Body of pancreas (tissue), 4 donors: Measurements from ENCODE around the gene SLC1A4.
A peak's percentile ranks its signal among the peaks of the same experiment; 100 is the strongest.

Source experiments
- CTCF ChIP-seq, 7 experiments: fragments of 450-650 bp in 4 of 7; fragments of 200-600 bp in 3 of 7; sonication (generic) in 3 of 7; IDR thresholded peaks; one replicate each; pipeline ENCODE4 v1.5.1; 2016 to 2019; ENCODE audit warnings: antibody characterized with exemption in 7 of 7
- POLR2A ChIP-seq, 3 donors: fragments of 450-650 bp; IDR thresholded peaks; one replicate each; pipeline ENCODE4 v1.6.1; 2016; ENCODE audit warnings: antibody characterized with exemption in 3 of 3, mild to moderate bottlenecking in 2 of 3

GRCh38 chr2:65071499-65072180 lies 82.4 kb downstream of the SLC1A4 start:
- peak in 6 of 7 experiments; percentile 13 to 46 (median 32) for TF ChIP-seq CTCF (IDR thresholded peaks at IDR 0.05)
- no peak for TF ChIP-seq POLR2A (IDR thresholded peaks at IDR 0.05)
